ENCODE measurements around the gene MRPL51. TPM values are rescaled to one million over a fixed set of nuclear protein-coding genes. Genes with fewer than 3 reads are reported as not detected.
A peak's percentile ranks its signal among the peaks of the same experiment; 100 is the strongest.

Gene MRPL51
- total and polyA plus RNA-seq, 10 of the 15 experiments (the other 5 are each of a cell fraction or from before 2014, with no cell fraction given) = 137 to 1,202 (median 267) TPM

DNA sequence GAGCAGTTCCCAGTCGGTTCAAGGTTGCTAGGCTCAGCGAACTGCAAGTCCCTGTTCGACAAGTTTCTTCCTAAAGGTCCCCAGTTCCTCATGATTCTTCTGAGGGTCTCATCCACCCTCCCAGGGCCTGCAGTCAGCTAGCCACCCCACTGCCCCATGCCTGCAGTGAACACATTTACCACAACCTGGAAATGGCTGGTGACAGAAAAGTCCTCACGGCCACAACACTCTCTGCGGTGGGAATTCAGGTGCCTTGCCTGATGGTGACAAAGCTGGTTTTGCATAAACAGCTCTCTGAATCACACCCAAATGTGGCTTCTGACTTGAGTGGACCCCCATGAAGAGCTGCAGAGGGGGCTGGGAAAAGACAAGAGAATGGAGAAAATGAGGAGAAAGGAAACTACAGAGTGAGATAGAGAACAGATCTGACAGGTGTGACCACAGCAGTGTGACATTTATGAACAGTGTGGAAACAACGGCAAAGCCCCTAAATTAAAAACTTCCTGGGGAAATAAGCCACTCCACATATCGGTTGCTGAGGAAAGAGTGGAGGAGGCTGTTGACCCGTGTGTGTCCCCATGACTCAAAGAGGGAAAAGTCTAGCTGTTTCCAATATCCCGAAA lies 49.6 kb downstream of the MRPL51 start (continued):
- TF ChIP-seq, protein P1, sequence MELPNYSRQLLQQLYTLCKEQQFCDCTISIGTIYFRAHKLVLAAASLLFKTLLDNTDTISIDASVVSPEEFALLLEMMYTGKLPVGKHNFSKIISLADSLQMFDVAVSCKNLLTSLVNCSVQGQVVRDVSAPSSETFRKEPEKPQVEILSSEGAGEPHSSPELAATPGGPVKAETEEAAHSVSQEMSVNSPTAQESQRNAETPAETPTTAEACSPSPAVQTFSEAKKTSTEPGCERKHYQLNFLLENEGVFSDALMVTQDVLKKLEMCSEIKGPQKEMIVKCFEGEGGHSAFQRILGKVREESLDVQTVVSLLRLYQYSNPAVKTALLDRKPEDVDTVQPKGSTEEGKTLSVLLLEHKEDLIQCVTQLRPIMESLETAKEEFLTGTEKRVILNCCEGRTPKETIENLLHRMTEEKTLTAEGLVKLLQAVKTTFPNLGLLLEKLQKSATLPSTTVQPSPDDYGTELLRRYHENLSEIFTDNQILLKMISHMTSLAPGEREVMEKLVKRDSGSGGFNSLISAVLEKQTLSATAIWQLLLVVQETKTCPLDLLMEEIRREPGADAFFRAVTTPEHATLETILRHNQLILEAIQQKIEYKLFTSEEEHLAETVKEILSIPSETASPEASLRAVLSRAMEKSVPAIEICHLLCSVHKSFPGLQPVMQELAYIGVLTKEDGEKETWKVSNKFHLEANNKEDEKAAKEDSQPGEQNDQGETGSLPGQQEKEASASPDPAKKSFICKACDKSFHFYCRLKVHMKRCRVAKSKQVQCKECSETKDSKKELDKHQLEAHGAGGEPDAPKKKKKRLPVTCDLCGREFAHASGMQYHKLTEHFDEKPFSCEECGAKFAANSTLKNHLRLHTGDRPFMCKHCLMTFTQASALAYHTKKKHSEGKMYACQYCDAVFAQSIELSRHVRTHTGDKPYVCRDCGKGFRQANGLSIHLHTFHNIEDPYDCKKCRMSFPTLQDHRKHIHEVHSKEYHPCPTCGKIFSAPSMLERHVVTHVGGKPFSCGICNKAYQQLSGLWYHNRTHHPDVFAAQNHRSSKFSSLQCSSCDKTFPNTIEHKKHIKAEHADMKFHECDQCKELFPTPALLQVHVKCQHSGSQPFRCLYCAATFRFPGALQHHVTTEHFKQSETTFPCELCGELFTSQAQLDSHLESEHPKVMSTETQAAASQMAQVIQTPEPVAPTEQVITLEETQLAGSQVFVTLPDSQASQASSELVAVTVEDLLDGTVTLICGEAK (IDR thresholded peaks at IDR 0.05; ENCODE audit: borderline replicate concordance) = no peak
- TF ChIP-seq BHLHE40 (IDR thresholded peaks at IDR 0.05; ENCODE audit: borderline replicate concordance in 1 of 2, low read depth in 2 of 2, low read length in 1 of 2) = peak; percentile 65 to 79
- TF ChIP-seq TAF1 (IDR thresholded peaks at IDR 0.05; ENCODE audit: borderline replicate concordance, low read depth, low read length) = peak; percentile 37; the same call in 1 of the 2 replicates
- peak; percentile 71 for TF ChIP-seq MTA2 (IDR thresholded peaks at IDR 0.05; ENCODE audit: low read depth)
- no peak for TF ChIP-seq MTA3 (IDR thresholded peaks at IDR 0.05; ENCODE audit: borderline replicate concordance, low read length)
- peak in 1 of 2 experiments; percentile 59; a peak in 2 of 4 replicates for TF ChIP-seq ETV6 (conservative IDR thresholded peaks at IDR 0.05 in 1 of 2, IDR thresholded peaks at IDR 0.05 in 1 of 2; ENCODE audit: borderline replicate concordance in 1 of 2, low read depth in 1 of 2)
- no peak for TF ChIP-seq SIN3A (IDR thresholded peaks at IDR 0.05; ENCODE audit: low read depth, low read length)
- TF ChIP-seq, protein P2, sequence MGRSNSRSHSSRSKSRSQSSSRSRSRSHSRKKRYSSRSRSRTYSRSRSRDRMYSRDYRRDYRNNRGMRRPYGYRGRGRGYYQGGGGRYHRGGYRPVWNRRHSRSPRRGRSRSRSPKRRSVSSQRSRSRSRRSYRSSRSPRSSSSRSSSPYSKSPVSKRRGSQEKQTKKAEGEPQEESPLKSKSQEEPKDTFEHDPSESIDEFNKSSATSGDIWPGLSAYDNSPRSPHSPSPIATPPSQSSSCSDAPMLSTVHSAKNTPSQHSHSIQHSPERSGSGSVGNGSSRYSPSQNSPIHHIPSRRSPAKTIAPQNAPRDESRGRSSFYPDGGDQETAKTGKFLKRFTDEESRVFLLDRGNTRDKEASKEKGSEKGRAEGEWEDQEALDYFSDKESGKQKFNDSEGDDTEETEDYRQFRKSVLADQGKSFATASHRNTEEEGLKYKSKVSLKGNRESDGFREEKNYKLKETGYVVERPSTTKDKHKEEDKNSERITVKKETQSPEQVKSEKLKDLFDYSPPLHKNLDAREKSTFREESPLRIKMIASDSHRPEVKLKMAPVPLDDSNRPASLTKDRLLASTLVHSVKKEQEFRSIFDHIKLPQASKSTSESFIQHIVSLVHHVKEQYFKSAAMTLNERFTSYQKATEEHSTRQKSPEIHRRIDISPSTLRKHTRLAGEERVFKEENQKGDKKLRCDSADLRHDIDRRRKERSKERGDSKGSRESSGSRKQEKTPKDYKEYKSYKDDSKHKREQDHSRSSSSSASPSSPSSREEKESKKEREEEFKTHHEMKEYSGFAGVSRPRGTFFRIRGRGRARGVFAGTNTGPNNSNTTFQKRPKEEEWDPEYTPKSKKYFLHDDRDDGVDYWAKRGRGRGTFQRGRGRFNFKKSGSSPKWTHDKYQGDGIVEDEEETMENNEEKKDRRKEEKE (IDR thresholded peaks at IDR 0.05) = no peak
- TF ChIP-seq ESRRA (IDR thresholded peaks at IDR 0.05; ENCODE audit: low read length) = no peak
- TF ChIP-seq BACH1 (IDR thresholded peaks at IDR 0.05; ENCODE audit: borderline replicate concordance) = 0 out of 2 replicates have a peak, but pooled peaks have one; percentile 18
- peak; percentile 73; the same call in 1 of the 2 replicates for TF ChIP-seq EED (IDR thresholded peaks at IDR 0.05; ENCODE audit: low read depth)
- peak; percentile 59 for TF ChIP-seq MEF2B (IDR thresholded peaks at IDR 0.05; ENCODE audit: partially characterized antibody, poor library complexity, severe bottlenecking)
- TF ChIP-seq, protein P3, sequence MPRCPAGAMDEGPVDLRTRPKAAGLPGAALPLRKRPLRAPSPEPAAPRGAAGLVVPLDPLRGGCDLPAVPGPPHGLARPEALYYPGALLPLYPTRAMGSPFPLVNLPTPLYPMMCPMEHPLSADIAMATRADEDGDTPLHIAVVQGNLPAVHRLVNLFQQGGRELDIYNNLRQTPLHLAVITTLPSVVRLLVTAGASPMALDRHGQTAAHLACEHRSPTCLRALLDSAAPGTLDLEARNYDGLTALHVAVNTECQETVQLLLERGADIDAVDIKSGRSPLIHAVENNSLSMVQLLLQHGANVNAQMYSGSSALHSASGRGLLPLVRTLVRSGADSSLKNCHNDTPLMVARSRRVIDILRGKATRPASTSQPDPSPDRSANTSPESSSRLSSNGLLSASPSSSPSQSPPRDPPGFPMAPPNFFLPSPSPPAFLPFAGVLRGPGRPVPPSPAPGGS (IDR thresholded peaks at IDR 0.05; ENCODE audit: borderline replicate concordance, insufficient read depth, low read depth, low read length, poor library complexity, severe bottlenecking) = peak; percentile 27
- no peak for TF ChIP-seq RUNX3 (IDR thresholded peaks at IDR 0.05; ENCODE audit: low read length)
- no peak for TF ChIP-seq SMARCA5 (IDR thresholded peaks at IDR 0.05)
- TF ChIP-seq, protein P4, sequence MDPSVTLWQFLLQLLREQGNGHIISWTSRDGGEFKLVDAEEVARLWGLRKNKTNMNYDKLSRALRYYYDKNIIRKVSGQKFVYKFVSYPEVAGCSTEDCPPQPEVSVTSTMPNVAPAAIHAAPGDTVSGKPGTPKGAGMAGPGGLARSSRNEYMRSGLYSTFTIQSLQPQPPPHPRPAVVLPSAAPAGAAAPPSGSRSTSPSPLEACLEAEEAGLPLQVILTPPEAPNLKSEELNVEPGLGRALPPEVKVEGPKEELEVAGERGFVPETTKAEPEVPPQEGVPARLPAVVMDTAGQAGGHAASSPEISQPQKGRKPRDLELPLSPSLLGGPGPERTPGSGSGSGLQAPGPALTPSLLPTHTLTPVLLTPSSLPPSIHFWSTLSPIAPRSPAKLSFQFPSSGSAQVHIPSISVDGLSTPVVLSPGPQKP (IDR thresholded peaks at IDR 0.05; ENCODE audit: low read depth, low read length) = no peak

Measured in GM12878 (cell line).